Measurements from ENCODE around the gene MAGI2. TPM values are rescaled to one million over a fixed set of nuclear protein-coding genes. Genes with fewer than 3 reads are reported as not detected.

The MAGI2 gene
- polyA plus RNA-seq, 1 experiment = 0.81 TPM

DNA sequence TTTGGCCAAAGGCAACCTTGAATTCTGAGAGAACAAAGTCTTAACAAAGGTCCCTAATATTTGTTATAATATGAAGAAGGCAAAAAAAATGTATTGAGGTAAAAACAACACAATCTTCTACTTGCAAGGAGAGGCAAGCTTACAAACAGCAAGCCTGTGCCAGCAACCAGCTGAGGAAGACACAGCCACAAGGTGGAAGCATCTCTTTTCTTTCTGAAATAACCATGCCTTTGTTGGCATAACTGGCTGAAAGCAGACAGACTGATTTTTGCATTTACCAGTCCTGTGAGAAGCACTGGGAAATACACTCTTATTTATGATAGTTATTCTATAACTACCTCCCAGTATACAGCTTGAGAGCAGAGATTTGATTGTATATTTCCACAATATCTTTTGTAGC lies 1362.9 kb downstream of the MAGI2 start:
- no peaks in the 10 kb centered on the region for H3K36me3 ChIP-seq (ENCODE audit: control insufficient read depth, insufficient read depth, low read length)
- POLR2A ChIA-PET = no interaction called here

DNA sequence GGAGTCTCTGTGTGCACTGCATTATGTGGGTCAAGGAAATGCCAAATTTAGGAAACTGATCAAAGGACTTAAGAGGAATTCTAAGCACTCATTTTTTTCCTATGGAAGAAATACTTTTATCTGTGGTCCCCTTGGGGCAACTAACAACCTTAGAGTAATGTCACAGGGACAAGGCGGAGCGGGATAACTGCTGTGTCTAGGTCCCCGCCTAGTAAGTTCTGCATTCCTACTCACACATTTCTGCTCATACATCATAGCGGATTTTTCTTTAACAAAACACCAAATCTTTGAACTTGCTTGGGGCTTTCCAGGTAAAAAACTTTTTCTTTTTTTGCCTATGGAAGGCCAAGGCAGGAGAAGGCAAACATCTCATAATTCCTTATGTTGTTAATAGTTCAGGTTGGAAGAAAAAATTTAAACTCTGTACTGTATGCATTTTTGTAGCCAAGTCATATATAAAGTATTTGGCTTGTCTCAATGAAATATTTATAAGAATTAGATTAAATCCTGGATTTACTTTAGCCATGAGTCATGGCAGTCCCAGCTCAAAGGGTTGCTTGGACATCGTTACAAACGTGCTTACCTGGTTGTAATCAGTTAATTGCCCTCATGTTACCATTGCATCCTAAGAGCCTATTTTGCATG lies 1369.9 kb downstream of the MAGI2 start:
- DNase-seq (ENCODE audit: low read depth) = no peak
- H3K36me3 ChIP-seq (ENCODE audit: control insufficient read depth, insufficient read depth, low read length) = no peaks in the 10 kb centered on the region
- POLR2A ChIA-PET = interaction anchor here (0.5 kb wide), 1 partner anchor 390 kb away, joined by 5 read pairs; no protein-coding TSS in a partner anchor
- no peak for TF ChIP-seq CTCF (IDR thresholded peaks at IDR 0.05; ENCODE audit: insufficient read depth, low read depth, low read length)
- no peak overlapping the region for H3K4me3 ChIP-seq (ENCODE audit: low read depth, low read length)
- no peaks in the 10 kb centered on the region for H3K27me3 ChIP-seq (ENCODE audit: control insufficient read depth, insufficient read depth, low read length)
- CTCF ChIA-PET = interaction anchor here (1.0 kb wide), 1 partner anchor 10 kb away, joined by 4 read pairs; no protein-coding TSS in a partner anchor

More for the DNA sequence above, 1362.9 kb downstream of the MAGI2 start:
- Histone ChIP-seq H3K4me3 (ENCODE audit: low read depth, low read length) (no peak overlapping the region), H3K27me3 (ENCODE audit: control insufficient read depth, insufficient read depth, low read length) (no peaks in the 10 kb centered on the region)
- no peak for DNase-seq (ENCODE audit: low read depth)
- TF ChIP-seq CTCF (IDR thresholded peaks at IDR 0.05; ENCODE audit: insufficient read depth, low read depth, low read length) = peak; percentile 33
- CTCF ChIA-PET = interaction anchor here (0.7 to 1.4 kb wide), 3 partner anchors 14 to 70 kb away, joined by 3 to 5 read pairs (median 3); no protein-coding TSS in a partner anchor

DNA sequence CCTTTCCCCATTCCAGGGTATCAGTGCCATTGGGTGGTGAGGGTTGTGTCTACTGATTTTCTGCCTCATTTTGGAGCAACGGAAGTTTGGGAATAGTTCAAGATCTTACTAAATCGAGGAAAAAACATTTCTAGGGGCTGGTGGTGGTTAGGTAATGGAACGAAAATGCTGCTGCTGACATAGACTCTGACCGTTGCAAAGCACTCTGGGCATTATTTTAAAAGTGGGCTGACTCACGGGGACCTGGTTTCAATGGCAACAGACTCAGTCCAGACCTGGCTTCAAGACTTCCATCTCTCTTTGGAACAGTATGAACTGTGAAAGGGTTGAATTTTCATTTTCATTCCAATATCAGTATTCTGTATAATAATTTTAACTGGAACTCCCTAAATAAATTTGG lies 1370.9 kb downstream of the MAGI2 start:
- DNase-seq (ENCODE audit: low read depth) = no peak
- Histone ChIP-seq H3K27me3 (ENCODE audit: control insufficient read depth, insufficient read depth, low read length) (no peaks in the 10 kb centered on the region), H3K4me3 (ENCODE audit: low read depth, low read length) (no peak overlapping the region), H3K36me3 (ENCODE audit: control insufficient read depth, insufficient read depth, low read length) (no peaks in the 10 kb centered on the region)
- no peak for TF ChIP-seq CTCF (IDR thresholded peaks at IDR 0.05; ENCODE audit: insufficient read depth, low read depth, low read length)
- ChIA-PET CTCF (no interaction called here), POLR2A (interaction anchor here (0.6 kb wide), 2 partner anchors 284 to 313 kb away, joined by 5 to 6 read pairs; partner anchors contain the start of genes PHTF2 and TMEM60)

- Histone ChIP-seq H3K4me3 (ENCODE audit: low read depth, low read length) (no peak overlapping the region), H3K36me3 (ENCODE audit: control insufficient read depth, insufficient read depth, low read length) (no peaks in the 10 kb centered on the region), H3K27me3 (ENCODE audit: control insufficient read depth, insufficient read depth, low read length) (no peaks in the 10 kb centered on the region)
- TF ChIP-seq CTCF (IDR thresholded peaks at IDR 0.05; ENCODE audit: insufficient read depth, low read depth, low read length) = no peak
- POLR2A ChIA-PET = no interaction called here
- no peak for DNase-seq (ENCODE audit: low read depth)
- CTCF ChIA-PET = interaction anchor here (0.6 kb wide), 1 partner anchor 61 kb away, joined by 5 read pairs; no protein-coding TSS in a partner anchor
Observed at GRCh38 chr7:78081888-78082287, 1371.6 kb downstream of the MAGI2 start.

DNA sequence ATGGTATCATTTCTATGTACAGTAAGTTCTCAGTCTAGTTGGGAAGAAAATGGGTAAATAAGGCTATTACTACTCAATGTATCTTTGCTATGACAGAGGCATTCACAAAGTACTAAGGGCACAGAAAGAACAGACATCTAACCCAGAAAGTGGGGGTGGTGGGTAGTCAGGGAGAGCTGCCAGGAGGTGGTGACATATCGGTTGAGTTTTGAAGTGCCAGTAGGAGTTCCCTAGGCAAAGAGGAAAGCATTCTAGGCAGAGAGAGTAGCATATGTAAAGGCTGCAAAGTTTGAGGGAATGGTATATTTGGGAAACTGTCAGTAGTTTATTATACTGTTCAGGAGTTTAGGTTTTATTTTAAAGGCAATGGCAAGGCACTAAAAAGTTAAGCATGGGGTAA lies 1372.1 kb downstream of the MAGI2 start:
- no peak for DNase-seq (ENCODE audit: low read depth)
- Histone ChIP-seq H3K36me3 (ENCODE audit: control insufficient read depth, insufficient read depth, low read length) (no peaks in the 10 kb centered on the region), H3K4me3 (ENCODE audit: low read depth, low read length) (no peak overlapping the region), H3K27me3 (ENCODE audit: control insufficient read depth, insufficient read depth, low read length) (no peaks in the 10 kb centered on the region)
- ChIA-PET POLR2A (no interaction called here), CTCF (interaction anchor here (0.6 kb wide), 1 partner anchor 61 kb away, joined by 5 read pairs; no protein-coding TSS in a partner anchor)
- no peak for TF ChIP-seq CTCF (IDR thresholded peaks at IDR 0.05; ENCODE audit: insufficient read depth, low read depth, low read length)

All from BJ (cell line).